SK-N-SH (cell line): ENCODE measurements around the gene CTSH. TPM values are rescaled to one million over a fixed set of nuclear protein-coding genes. Genes with fewer than 3 reads are reported as not detected.

ENCODE experiments used
- CTCF ChIA-PET: fragments of 300-600, 350-600 bp; formaldehyde crosslinking; extraction: SDS; loops from one replicate; lab custom pipeline; 2021; lab: Yijun Ruan, JAX
- POLR2A ChIA-PET: fragments of 350-600 bp; sonication (Branson Sonifier 250); formaldehyde crosslinking; extraction: SDS; loops from one replicate; lab custom pipeline; 2020; ENCODE audit warnings: antibody characterized with exemption, inconsistent platforms; lab: Yijun Ruan, JAX
- DNase-seq: peaks from one replicate; pipeline ENCODE4 v3.0.0; 2012
- H2AFZ ChIP-seq: fragments of 200-600 bp; sonication (generic); 2 replicates; pipeline ENCODE4 v1.8.1; 2016; ENCODE audit warnings: antibody characterized with exemption, mild to moderate bottlenecking, low read depth
- H3F3A ChIP-seq: fragments of 200-600 bp; sonication (generic); replicated peaks from 2 replicates; pipeline ENCODE3; 2016; ENCODE audit warnings: antibody characterized with exemption, mild to moderate bottlenecking; ENCODE audit not compliant: insufficient read depth
- H3K27ac ChIP-seq, 2 experiments: fragments of 200-500 bp in 1 of 2; fragments of 200-600 bp in 1 of 2; sonication (Bioruptor generic) in 1 of 2; sonication (generic), shearing (Covaris generic) in 1 of 2; 2 replicates each; pipeline versions ENCODE4 v1.5.1 to v1.6.1; 2014 to 2016; ENCODE audit warnings: low read depth in 2 of 2, inconsistent platforms in 1 of 2, low read length in 1 of 2, mild to moderate bottlenecking in 1 of 2, mixed read lengths in 1 of 2
- H3K27me3 ChIP-seq: fragments of 200-600 bp; sonication (generic), shearing (Covaris generic); 2 replicates; pipeline ENCODE4 v1.6.1; 2016; ENCODE audit warnings: mixed run types; ENCODE audit not compliant: insufficient read depth
- H3K36me3 ChIP-seq, 2 experiments: fragments of 200-500 bp in 1 of 2; fragments of 200-600 bp in 1 of 2; sonication (Bioruptor generic) in 1 of 2; sonication (generic) in 1 of 2; replicated peaks in 1 of 2; 2 replicates each; pipeline versions ENCODE3 to v1.5.1; 2014 to 2016; ENCODE audit warnings: low read length in 1 of 2, mild to moderate bottlenecking in 1 of 2; ENCODE audit not compliant: insufficient read depth in 2 of 2, control insufficient read depth in 1 of 2
- H3K4me1 ChIP-seq, 2 experiments: fragments of 200-500 bp in 1 of 2; fragments of 200-600 bp in 1 of 2; sonication (Bioruptor generic) in 1 of 2; sonication (generic), shearing (Covaris generic) in 1 of 2; 2 replicates each; pipeline versions ENCODE4 v1.5.1 to v1.6.1; 2014 to 2016; ENCODE audit warnings: low read depth in 1 of 2, low read length in 1 of 2, mixed run types in 1 of 2; ENCODE audit not compliant: insufficient read depth in 2 of 2, control insufficient read depth in 1 of 2
- H3K4me2 ChIP-seq: fragments of 200-600 bp; sonication (generic), shearing (Covaris generic); 2 replicates; pipeline ENCODE4 v1.6.1; 2017; ENCODE audit warnings: mixed run types
- H3K4me3 ChIP-seq, 2 experiments: fragments of 200-500 bp in 1 of 2; fragments of 200-600 bp in 1 of 2; sonication (Bioruptor generic) in 1 of 2; sonication (generic), shearing (Covaris generic) in 1 of 2; 2 replicates each; pipeline versions ENCODE4 v1.5.1 to v1.8.1; 2014 to 2016; ENCODE audit warnings: low read depth in 2 of 2, inconsistent platforms in 1 of 2, low read length in 1 of 2, mild to moderate bottlenecking in 1 of 2, mixed read lengths in 1 of 2, moderate library complexity in 1 of 2
- H3K79me2 ChIP-seq: fragments of 200-600 bp; sonication (generic); 2 replicates; pipeline ENCODE4 v1.8.1; 2017; ENCODE audit warnings: mild to moderate bottlenecking; ENCODE audit not compliant: insufficient read depth
- H3K9ac ChIP-seq: fragments of 200-600 bp; sonication (generic); 2 replicates; pipeline ENCODE4 v1.6.1; 2017; ENCODE audit warnings: mixed run types
- H3K9me2 ChIP-seq: fragments of 200-600 bp; sonication (generic); 2 replicates; pipeline ENCODE4 v1.6.1; 2017; ENCODE audit warnings: mixed run types
- H3K9me3 ChIP-seq: fragments of 200-600 bp; sonication (generic); 2 replicates; pipeline ENCODE4 v1.6.1; 2017; ENCODE audit warnings: mixed run types, mild to moderate bottlenecking, moderate library complexity
- H4K20me1 ChIP-seq: fragments of 200-600 bp; sonication (generic); 2 replicates; pipeline ENCODE4 v1.6.1; 2017; ENCODE audit warnings: mild to moderate bottlenecking, mixed run types; ENCODE audit not compliant: insufficient read depth
- ELF1 ChIP-seq: IDR thresholded peaks from 2 replicates; pipeline ENCODE4 v1.4.0; 2012
- FOSL2 ChIP-seq: IDR thresholded peaks from 2 replicates; pipeline ENCODE4 v1.4.0; 2012; ENCODE audit warnings: low read depth, mild to moderate bottlenecking, moderate library complexity, borderline replicate concordance
- FOXJ3 ChIP-seq: sonication (generic); formaldehyde crosslinking; IDR thresholded peaks from 2 replicates; pipeline ENCODE4 v1.5.1; 2020; ENCODE audit warnings: mild to moderate bottlenecking, missing genetic modification reagents
- GABPA ChIP-seq: IDR thresholded peaks from 2 replicates; pipeline ENCODE4 v1.4.0; 2012; ENCODE audit warnings: low read depth, mild to moderate bottlenecking
- RAD21 ChIP-seq: IDR thresholded peaks from 2 replicates; pipeline ENCODE4 v1.6.1; 2012; ENCODE audit warnings: mild to moderate bottlenecking, low read length
- RCOR1 ChIP-seq: fragments of 150-350 bp; IDR thresholded peaks from 2 replicates; pipeline ENCODE4 v1.6.1; 2017; ENCODE audit warnings: antibody characterized with exemption, low read length
- REST ChIP-seq: IDR thresholded peaks from 2 replicates; pipeline ENCODE4 v1.6.1; 2012; ENCODE audit warnings: mild to moderate bottlenecking, low read depth, low read length, moderate library complexity
- RFX5 ChIP-seq: IDR thresholded peaks from 2 replicates; pipeline ENCODE4 v1.6.1; 2012; ENCODE audit warnings: mild to moderate bottlenecking, improper control_type of control experiment, low read length
- RXRA ChIP-seq: IDR thresholded peaks from 2 replicates; pipeline ENCODE4 v1.4.0; 2012; ENCODE audit warnings: low read depth, mild to moderate bottlenecking, borderline replicate concordance
- SIN3A ChIP-seq: IDR thresholded peaks from 2 replicates; pipeline ENCODE4 v1.6.1; 2012; ENCODE audit warnings: low read depth, mild to moderate bottlenecking, low read length, moderate library complexity, borderline replicate concordance
- TAF1 ChIP-seq: IDR thresholded peaks from 2 replicates; pipeline ENCODE4 v1.6.1; 2012; ENCODE audit warnings: low read depth, mild to moderate bottlenecking, low read length, moderate library complexity, borderline replicate concordance
- TCF12 ChIP-seq: IDR thresholded peaks from 2 replicates; pipeline ENCODE4 v1.4.0; 2012
- TEAD4 ChIP-seq: IDR thresholded peaks from 2 replicates; pipeline ENCODE4 v1.4.0; 2012; ENCODE audit warnings: mild to moderate bottlenecking, borderline replicate concordance; ENCODE audit not compliant: insufficient read depth
- USF1 ChIP-seq: IDR thresholded peaks from 2 replicates; pipeline ENCODE4 v1.4.0; 2012; ENCODE audit warnings: low read depth, borderline replicate concordance
- ZBTB33 ChIP-seq: IDR thresholded peaks from 2 replicates; pipeline ENCODE4 v1.4.0; 2012; ENCODE audit warnings: low read depth, borderline replicate concordance
- WGBS: methylation state at CpG from one replicate; pipeline ENCODE4 v1.1.6; 2017; ENCODE audit warnings: low lambda C conversion rate; 5-methylcytosine and 5-hydroxymethylcytosine counted together
- polyA plus RNA-seq, 3 experiments: library from polyadenylated mRNA; depleted of rRNA; stranded (reverse); fragments of >200 nt; gene quantifications; 2 replicates each; pipeline ENCODE4 v1.2.3, GENCODE V29; 2012
- TF ChIP-seq, protein P1 (sequence below): fragments of 150-350 bp; IDR thresholded peaks from 2 replicates; pipeline ENCODE4 v1.6.1; 2016; ENCODE audit warnings: mild to moderate bottlenecking, low read depth, low read length
- TF ChIP-seq, protein P2 (sequence below): IDR thresholded peaks from 2 replicates; pipeline ENCODE4; 2012

CTSH gene
- polyA plus RNA-seq, 1 of the 3 experiments (the other 2 are of a cell fraction) = 22.7 TPM

DNA sequence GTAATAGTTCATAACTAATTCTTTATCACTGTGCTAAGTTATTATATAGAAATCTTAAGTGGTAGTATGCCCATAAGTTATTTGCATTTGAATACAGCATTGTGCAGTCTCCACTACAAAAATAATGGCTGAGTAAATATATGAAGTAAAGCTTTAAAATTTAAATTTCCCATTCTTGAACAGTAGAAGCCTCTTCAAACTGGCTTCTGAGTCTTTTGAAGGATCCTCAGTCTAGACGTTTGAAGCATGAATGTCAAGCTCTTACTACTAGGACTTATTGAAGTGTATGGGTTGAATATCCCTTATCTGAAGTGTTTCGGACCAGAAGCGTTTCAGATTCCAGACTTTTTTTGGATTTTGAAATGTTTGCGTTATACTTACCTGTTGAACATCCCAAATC is 55.8 kb downstream of the CTSH start:
- ChIA-PET POLR2A (no interaction called here), CTCF (interaction anchor here (0.7 to 2.2 kb wide), 3 partner anchors 10 to 19 kb away, joined by 3 to 5 read pairs (median 3); partner anchors contain the start of gene MORF4L1)
- Histone ChIP-seq H3K4me1 (no peaks in the 10 kb centered on the region), H3K79me2 (peaks cover 100% of the 10 kb centered on the region), H4K20me1 (peaks cover 96% of the 10 kb centered on the region), H3K9me2 (no peaks in the 10 kb centered on the region), H3K9ac (no peak overlapping the region), H3K27ac (no peak overlapping the region), H3K4me2 (no peak overlapping the region), H2AFZ (no peak overlapping the region), H3K27me3 (no peaks in the 10 kb centered on the region), H3K36me3 (peaks cover 88 to 89% of the 10 kb centered on the region in 2 experiments), H3F3A (peaks cover 53% of the 10 kb centered on the region), H3K9me3 (no peaks in the 10 kb centered on the region), H3K4me3 (no peak overlapping the region)
- WGBS = 87% methylated on average over 4 of the region's 4 CpGs
- DNase-seq = no peak
- TF ChIP-seq SIN3A (no peak), FOXJ3 (CRISPR knock-in tag) (no peak), TEAD4 (no peak), ZBTB33 (no peak), RFX5 (no peak), ELF1 (no peak), USF1 (no peak), GABPA (no peak), TAF1 (no peak), RCOR1 (no peak), TCF12 (no peak), FOSL2 (no peak), REST (no peak), RAD21 (no peak), RXRA (no peak)
- TF ChIP-seq, protein P1, sequence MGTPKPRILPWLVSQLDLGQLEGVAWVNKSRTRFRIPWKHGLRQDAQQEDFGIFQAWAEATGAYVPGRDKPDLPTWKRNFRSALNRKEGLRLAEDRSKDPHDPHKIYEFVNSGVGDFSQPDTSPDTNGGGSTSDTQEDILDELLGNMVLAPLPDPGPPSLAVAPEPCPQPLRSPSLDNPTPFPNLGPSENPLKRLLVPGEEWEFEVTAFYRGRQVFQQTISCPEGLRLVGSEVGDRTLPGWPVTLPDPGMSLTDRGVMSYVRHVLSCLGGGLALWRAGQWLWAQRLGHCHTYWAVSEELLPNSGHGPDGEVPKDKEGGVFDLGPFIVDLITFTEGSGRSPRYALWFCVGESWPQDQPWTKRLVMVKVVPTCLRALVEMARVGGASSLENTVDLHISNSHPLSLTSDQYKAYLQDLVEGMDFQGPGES = no peak
- TF ChIP-seq, protein P2, sequence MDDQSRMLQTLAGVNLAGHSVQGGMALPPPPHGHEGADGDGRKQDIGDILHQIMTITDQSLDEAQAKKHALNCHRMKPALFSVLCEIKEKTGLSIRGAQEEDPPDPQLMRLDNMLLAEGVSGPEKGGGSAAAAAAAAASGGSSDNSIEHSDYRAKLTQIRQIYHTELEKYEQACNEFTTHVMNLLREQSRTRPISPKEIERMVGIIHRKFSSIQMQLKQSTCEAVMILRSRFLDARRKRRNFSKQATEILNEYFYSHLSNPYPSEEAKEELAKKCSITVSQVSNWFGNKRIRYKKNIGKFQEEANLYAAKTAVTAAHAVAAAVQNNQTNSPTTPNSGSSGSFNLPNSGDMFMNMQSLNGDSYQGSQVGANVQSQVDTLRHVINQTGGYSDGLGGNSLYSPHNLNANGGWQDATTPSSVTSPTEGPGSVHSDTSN = no peak
